HG03565 (cell line): Measurements from ENCODE around the gene ABCA9.
"Not testable (repeated sequence)": the region's sequence is repeated elsewhere in the genome, so short reads cannot be mapped to it uniquely, and the experiment has no call there.

Experiments
- ATAC-seq: cut with Tn5 transposase; IDR thresholded peaks from one replicate; pipeline ENCODE4 v1.9.1; 2021; ENCODE audit warnings: mild to moderate bottlenecking, moderate library complexity; ENCODE audit not compliant: unreplicated experiment

The ABCA9 gene

DNA sequence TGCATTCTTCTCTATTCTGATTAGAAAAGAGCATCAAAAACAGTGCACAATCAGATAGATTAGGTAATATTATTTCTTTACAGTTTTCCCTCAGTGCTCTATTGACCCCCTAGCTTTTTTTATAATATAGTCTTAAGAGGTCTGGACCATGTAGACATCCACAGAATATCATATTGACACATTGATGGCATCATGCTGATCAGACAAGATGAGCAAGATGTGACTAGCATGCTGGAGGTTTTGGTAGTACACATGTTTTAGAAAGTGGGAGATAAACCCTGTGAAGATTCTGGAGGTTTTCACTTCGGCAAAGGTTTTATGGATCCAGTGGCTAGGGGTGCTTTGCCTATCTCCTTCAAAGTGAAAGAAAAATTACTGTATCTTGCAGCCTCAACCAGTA is 102.8 kb downstream of the ABCA9 start:
- no peak for ATAC-seq

DNA sequence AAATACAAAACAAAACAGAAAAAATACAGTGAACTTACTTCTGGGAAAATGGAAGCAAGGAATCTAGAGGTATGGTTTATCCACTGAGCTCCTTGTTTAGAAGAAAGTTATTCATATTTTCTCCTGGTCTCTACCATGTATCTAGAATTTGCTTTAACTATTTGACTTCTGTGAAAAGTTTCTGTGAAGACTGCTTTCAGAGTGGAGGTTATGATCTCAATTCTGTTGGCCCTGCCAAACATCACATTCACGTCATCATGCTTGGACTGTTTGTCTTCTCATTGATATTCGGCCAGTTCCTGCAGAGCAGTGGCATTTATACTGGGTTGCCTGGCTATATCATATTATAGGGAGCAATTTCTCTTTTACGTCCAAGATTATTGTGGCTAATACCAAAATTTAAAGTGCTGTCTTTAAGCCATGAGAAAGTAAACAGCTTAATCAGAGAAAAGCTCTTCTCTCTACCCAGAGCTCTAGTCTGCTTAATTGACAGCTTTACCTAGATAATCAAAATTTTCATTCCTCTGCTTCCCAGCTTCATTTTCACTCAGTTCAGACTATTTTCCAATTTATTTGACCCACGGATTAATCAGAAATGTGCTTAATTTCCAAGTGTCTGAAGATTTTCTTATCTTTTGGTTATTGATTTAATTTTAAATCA is 105.4 kb downstream of the ABCA9 start, which contains the start of gene ABCA8:
Gene ABCA8 (minus strand): TSS at position 212 of the 661 bp plus-strand sequence. CDS start 13,358 bp downstream, outside the sequence.
- ATAC-seq = no peak

DNA sequence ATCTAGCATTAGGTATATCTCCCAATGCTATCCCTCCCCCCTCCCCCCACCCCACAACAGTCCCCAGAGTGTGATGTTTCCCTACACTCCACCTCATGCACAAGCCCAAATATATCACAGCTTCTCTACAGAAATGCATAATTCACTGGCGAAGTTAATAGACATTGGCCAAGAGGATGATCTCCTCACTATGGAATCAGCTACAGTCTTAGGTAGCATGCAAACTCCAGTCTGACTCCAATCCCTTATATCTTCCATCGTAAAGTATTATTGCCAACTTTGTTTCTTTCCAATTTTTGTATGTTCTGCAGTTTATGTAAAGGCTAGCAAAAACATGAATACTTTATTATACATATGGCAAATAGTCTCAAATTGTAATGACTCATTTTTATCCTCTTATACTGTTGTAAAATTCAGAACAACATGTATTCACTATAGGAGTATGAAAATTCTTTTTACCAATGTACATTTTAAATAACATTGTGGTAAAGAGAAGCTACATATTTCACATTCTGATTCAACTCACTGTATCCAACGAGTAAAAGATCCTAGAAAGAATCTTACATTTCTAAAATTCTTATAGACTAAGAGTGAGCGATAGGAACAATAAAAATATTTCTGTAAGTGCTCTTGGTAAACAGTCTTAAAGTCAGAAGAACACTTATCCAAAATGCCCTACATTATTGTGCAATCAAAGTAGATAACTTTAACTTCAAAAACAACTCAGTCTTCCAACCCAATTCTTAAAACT is 106.4 kb downstream of the ABCA9 start:
- no peak for ATAC-seq

- ATAC-seq = no peak
Observed at GRCh38 chr17:68953340-68953997, 107.3 kb downstream of the ABCA9 start.

DNA sequence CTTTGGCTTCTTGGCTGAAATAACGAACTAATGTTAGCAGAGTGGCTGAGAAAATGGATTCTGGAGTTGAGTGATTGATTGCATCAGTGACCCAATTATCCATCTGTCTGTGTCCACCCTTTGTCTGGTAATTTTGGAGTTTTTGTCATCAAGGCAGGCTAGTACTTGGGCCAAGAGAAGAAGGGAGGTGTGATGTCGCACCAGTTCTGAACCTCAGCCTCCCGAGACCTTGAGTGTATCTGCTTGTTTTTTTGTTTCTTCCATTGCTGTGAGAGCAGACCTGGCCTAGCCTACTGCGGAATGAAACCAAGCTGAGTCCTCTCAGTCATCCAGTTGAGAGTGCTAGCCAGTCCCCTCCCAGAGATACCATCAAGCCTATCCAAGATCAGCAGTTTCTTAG is 110.0 kb downstream of the ABCA9 start:
- ATAC-seq = no peak

GRCh38 chr17:68947868-68948267 is 112.9 kb downstream of the ABCA9 start:
- ATAC-seq = not testable (repeated sequence)

DNA sequence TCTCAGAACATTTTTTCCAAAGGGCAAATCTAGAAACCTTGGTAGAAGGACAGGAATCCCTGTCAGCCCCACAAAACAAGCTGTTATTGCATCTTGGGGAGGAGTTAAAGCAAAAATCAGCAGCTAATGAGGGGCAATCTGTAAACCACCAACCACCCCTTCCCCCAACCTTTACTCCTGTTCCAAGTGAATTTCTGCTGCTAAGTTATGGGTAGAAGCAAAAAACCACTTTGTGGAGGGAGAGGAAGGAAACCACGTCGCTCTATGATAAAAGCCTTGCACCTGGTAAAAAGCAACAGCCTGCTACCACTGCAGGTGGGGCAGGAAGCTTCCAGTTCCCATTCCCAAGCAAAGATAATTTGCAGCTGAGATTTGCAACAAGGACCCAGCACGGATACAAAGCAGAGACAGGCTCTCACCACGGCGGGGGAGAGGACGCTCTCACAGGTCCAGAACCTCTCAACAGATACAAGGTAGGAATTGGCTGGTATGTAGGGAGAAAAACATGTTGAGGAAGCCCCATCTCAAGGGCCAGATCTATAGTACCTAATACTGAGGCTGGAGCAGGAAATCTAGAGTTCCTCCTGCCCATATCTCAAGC is 116.2 kb downstream of the ABCA9 start:
- ATAC-seq = no peak

GRCh38 chr17:68943812-68944182 is 116.9 kb downstream of the ABCA9 start:
- ATAC-seq = not testable (repeated sequence)

DNA sequence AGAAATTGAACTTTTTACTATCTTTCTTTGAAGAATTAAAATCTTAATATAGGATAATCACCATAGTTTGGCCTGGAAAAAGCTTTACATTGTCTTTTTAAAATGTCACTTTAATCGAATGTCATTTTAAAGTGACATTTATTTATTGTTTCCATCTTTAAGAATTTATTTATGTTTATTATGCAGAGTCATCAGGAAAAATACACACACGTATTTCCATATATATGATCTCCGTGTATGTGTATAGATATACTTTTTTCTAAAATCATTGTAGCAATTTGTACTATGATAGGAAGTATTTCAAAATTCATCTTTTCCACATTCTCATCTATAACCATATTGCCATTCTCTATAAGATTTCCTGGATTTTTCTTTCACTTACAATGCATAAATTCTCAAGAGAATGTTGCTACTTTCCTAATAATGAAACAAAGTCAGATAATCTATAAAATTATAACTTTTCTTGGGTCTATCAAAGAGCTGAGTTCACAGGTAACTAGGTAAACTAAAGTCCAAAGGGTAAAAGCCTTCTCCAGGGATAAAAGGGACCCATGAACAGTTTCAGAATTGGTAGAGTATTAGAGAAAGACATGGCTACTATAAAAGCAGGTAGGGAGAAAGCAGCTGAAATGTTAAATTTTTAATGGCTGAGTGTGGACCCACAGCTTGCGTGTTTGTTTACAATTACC is 117.5 kb downstream of the ABCA9 start:
- ATAC-seq = no peak

DNA sequence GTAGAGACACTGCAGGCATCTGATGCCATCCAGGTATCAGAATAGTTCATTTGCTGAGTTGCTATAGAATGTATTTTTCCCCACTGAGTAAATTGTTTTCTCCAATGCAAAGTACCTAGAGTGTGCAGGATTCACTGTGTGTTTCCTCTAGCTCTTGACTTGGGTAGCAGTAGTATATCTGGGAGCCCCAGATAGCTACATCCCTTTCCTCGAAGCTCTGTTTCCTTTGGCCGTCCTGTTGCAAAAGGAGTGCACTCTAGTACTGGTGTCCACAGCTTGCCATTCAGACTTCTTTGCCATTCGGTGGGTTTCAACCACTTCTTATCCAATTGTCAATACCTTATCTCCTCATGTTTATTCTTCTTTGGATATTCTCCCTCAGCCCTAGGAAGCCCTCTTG is 118.3 kb downstream of the ABCA9 start:
- no peak for ATAC-seq

- ATAC-seq = no peak
Observed at GRCh38 chr17:68941761-68942160, 119.0 kb downstream of the ABCA9 start.

DNA sequence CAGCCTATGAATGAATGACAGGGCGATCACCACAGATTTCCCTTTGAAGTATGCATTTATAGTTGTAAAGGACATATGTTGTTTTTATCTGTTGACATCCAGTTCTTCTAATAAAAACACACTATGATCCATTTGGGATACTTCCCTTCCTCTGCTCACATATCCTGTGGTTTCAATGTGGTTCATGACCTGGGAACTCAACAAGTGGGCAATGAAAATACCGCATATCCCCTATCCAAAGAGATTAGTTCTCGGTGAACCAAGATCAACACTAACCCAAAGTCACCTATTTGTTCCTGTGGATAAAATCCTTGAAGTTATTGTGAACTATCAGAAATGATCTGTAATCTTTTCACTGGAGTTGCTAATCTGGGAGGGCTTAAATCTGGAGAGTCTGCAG is 121.5 kb downstream of the ABCA9 start:
- ATAC-seq = no peak

DNA sequence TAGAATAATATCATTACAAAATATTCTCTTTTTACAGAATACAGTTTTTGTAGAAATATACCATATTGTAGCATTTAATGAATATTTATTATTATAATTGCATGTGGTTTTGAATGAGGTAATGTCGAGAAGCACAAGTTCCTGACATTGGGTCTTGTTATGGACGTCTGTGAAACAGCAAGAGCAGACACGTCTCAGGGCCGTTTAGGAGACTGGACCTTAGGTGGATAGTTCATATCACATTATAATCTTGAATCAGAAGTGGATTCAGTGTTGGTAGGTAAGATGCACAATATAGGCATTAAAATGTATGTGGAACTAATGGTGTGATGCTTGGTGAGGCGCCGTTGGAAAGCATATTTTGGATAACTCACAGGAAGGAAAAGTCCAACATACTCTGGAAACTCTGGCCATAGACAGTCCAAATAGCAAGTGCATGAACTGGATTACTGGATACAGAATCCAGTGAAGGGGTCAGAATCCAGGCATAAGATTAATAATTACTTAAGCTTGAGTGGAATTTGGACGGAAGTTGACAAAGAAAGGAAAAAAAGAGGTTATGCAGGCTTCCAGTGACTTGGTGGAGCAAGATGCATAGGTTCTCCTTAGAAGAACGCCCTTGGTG is 122.7 kb downstream of the ABCA9 start:
- no peak for ATAC-seq

- no peak for ATAC-seq
Observed at GRCh38 chr17:68927516-68927915, 133.2 kb downstream of the ABCA9 start.

GRCh38 chr17:68924793-68925720 is 135.7 kb downstream of the ABCA9 start:
- ATAC-seq = no peak
